Body of pancreas (tissue), 4 donors: ENCODE results near the gene LTBP4.

Source experiments
- CTCF ChIP-seq, 7 experiments: fragments of 450-650 bp in 4 of 7; fragments of 200-600 bp in 3 of 7; sonication (generic) in 3 of 7; IDR thresholded peaks; one replicate each; pipeline ENCODE4 v1.5.1; 2016 to 2019; ENCODE audit warnings: antibody characterized with exemption in 7 of 7
- POLR2A ChIP-seq, 3 donors: fragments of 450-650 bp; IDR thresholded peaks; one replicate each; pipeline ENCODE4 v1.6.1; 2016; ENCODE audit warnings: antibody characterized with exemption in 3 of 3, mild to moderate bottlenecking in 2 of 3

DNA sequence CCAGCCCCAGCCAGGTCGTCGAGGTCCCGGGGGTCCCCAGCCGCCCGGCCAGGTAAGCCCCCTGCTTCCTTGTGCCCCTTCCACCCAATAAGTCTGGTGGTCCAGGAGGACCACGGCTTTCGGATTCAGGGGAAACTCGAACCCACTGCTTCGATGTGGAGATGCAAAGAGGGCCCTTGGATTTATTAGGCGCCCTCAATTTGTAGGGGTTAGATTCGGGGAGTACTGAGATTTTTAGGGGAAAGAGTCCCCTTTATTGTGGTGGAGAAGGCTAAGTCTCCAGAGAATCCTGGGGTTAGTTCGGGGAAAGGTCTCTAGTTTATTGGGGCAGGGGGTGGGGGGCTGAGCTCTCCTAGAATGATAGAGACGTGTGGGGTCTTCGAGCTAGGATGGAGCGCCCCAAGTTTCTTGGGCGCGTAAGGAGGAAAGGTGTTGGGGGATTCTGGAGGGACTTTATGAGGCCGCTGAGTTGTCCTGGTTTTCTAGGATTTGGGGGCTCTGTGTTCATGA is 3.8 kb upstream of the LTBP4 start:
- TF ChIP-seq CTCF (IDR thresholded peaks at IDR 0.05) (no peak), POLR2A (IDR thresholded peaks at IDR 0.05) (no peak)
